WTC11 (cell line): ENCODE measurements around the gene TRABD. TPM values are rescaled to one million over a fixed set of nuclear protein-coding genes. Genes with fewer than 3 reads are reported as not detected.
A peak's percentile ranks its signal among the peaks of the same experiment; 100 is the strongest.

Experiments
- ARID4B ChIP-seq: sonication (generic); formaldehyde crosslinking; IDR thresholded peaks from 2 replicates; pipeline ENCODE4 v1.8.0; 2023; ENCODE audit warnings: missing genetic modification reagents, mild to moderate bottlenecking, borderline replicate concordance
- E2F5 ChIP-seq: sonication (generic); formaldehyde crosslinking; IDR thresholded peaks from 2 replicates; pipeline ENCODE4 v1.8.1; 2022; ENCODE audit warnings: mild to moderate bottlenecking, moderate library complexity, missing genetic modification reagents
- ERG ChIP-seq: fragments of 250-450 bp; sonication (Bioruptor Pico); IDR thresholded peaks from 2 replicates; pipeline ENCODE4 v1.8.0; 2021; ENCODE audit warnings: mild to moderate bottlenecking
- ESRRA ChIP-seq: sonication (generic); formaldehyde crosslinking; IDR thresholded peaks from 2 replicates; pipeline ENCODE4 v1.8.1; 2022; ENCODE audit warnings: mild to moderate bottlenecking, missing genetic modification reagents, borderline replicate concordance
- FOXK1 ChIP-seq: sonication (generic); formaldehyde crosslinking; IDR thresholded peaks from 2 replicates; pipeline ENCODE4 v1.8.0; 2022; ENCODE audit warnings: mild to moderate bottlenecking, moderate library complexity, missing genetic modification reagents
- GABPB1 ChIP-seq: sonication (generic); formaldehyde crosslinking; IDR thresholded peaks from 2 replicates; pipeline ENCODE4 v1.8.1; 2023; ENCODE audit warnings: mild to moderate bottlenecking, missing genetic modification reagents
- GRHL2 ChIP-seq: fragments of 250-450 bp; sonication (Bioruptor Pico); IDR thresholded peaks from 2 replicates; pipeline ENCODE4 v1.8.0; 2022; ENCODE audit warnings: mild to moderate bottlenecking, moderate library complexity; ENCODE audit not compliant: insufficient replicate concordance, severe bottlenecking
- GTF2I ChIP-seq: fragments of 250-450 bp; sonication (Bioruptor Pico); conservative IDR thresholded peaks from 2 replicates; pipeline ENCODE4 v1.4.0; 2021; ENCODE audit warnings: mild to moderate bottlenecking
- IRF1 ChIP-seq: sonication (generic); formaldehyde crosslinking; IDR thresholded peaks from 2 replicates; pipeline ENCODE4 v1.8.0; 2023; ENCODE audit warnings: missing genetic modification reagents
- JAZF1 ChIP-seq: fragments of 250-450 bp; sonication (Bioruptor Pico); IDR thresholded peaks from 2 replicates; pipeline ENCODE4 v1.9.0; 2021; ENCODE audit warnings: moderate library complexity, mild to moderate bottlenecking, inconsistent platforms
- OVOL2 ChIP-seq: fragments of 250-450 bp; sonication (Bioruptor Pico); IDR thresholded peaks from 2 replicates; pipeline ENCODE4 v1.9.0; 2021; ENCODE audit warnings: mild to moderate bottlenecking, borderline replicate concordance
- PRDM15 ChIP-seq: sonication (generic); formaldehyde crosslinking; IDR thresholded peaks from 2 replicates; pipeline ENCODE4 v1.8.0; 2022; ENCODE audit warnings: missing genetic modification reagents
- PRRX2 ChIP-seq: fragments of 250-450 bp; sonication (Bioruptor Pico); IDR thresholded peaks from 2 replicates; pipeline ENCODE4 v1.8.0; 2021; ENCODE audit warnings: mild to moderate bottlenecking
- TP53 ChIP-seq: sonication (generic); formaldehyde crosslinking; IDR thresholded peaks from 2 replicates; pipeline ENCODE4 v1.8.1; 2023; ENCODE audit warnings: mild to moderate bottlenecking, missing genetic modification reagents
- ZNF138 ChIP-seq: sonication (generic); formaldehyde crosslinking; conservative IDR thresholded peaks from 2 replicates; pipeline ENCODE4 v1.8.1; 2022; ENCODE audit warnings: mild to moderate bottlenecking, moderate library complexity, missing genetic modification reagents
- ZSCAN18 ChIP-seq: fragments of 250-450 bp; sonication (Bioruptor Pico); IDR thresholded peaks from 2 replicates; pipeline ENCODE4 v2.1.2; 2022; ENCODE audit warnings: mild to moderate bottlenecking, moderate library complexity
- total RNA-seq: library from RNA; stranded (reverse); gene quantifications from 3 replicates; pipeline ENCODE4 v1.2.3, GENCODE V29; 2021

Gene TRABD
- total RNA-seq, 1 experiment from 2014 or later: 90.4 TPM

- TF ChIP-seq TP53 (CRISPR knock-in tag): 0 out of 2 replicates have a peak, but pooled peaks have one; percentile 44
- no peak for TF ChIP-seq GRHL2 (CRISPR knock-in tag)
- TF ChIP-seq ZSCAN18 (CRISPR knock-in tag): no peak
- no peak for TF ChIP-seq GTF2I (CRISPR knock-in tag)
- TF ChIP-seq JAZF1 (CRISPR knock-in tag): no peak
- TF ChIP-seq PRDM15 (CRISPR knock-in tag): no peak
- no peak for TF ChIP-seq GABPB1 (CRISPR knock-in tag)
- TF ChIP-seq ZNF138 (CRISPR knock-in tag): no peak
- TF ChIP-seq OVOL2 (CRISPR knock-in tag): no peak
- 0 out of 2 replicates have a peak, but pooled peaks have one; percentile 39 for TF ChIP-seq ESRRA (CRISPR knock-in tag)
- no peak for TF ChIP-seq FOXK1
- TF ChIP-seq PRRX2 (CRISPR knock-in tag): no peak
- 0 out of 2 replicates have a peak, but pooled peaks have one; percentile 11 for TF ChIP-seq ERG
- no peak for TF ChIP-seq IRF1 (CRISPR knock-in tag)
- TF ChIP-seq E2F5 (CRISPR knock-in tag): no peak
- TF ChIP-seq ARID4B (CRISPR knock-in tag): 0 out of 2 replicates have a peak, but pooled peaks have one; percentile 23
These were observed 14.2 kb downstream of the TRABD start (continued) for GRCh38 chr22:50199829-50200460.
